CMK (cell line): Measurements from ENCODE around the gene NLGN3.
"Not testable (repeated sequence)": the region's sequence is repeated elsewhere in the genome, so short reads cannot be mapped to it uniquely, and the experiment has no call there.

ENCODE experiments used
- DNase-seq: peaks from one replicate; pipeline ENCODE4 v3.0.0-alpha.2; 2010; ENCODE audit warnings: low read depth

Gene NLGN3

DNA sequence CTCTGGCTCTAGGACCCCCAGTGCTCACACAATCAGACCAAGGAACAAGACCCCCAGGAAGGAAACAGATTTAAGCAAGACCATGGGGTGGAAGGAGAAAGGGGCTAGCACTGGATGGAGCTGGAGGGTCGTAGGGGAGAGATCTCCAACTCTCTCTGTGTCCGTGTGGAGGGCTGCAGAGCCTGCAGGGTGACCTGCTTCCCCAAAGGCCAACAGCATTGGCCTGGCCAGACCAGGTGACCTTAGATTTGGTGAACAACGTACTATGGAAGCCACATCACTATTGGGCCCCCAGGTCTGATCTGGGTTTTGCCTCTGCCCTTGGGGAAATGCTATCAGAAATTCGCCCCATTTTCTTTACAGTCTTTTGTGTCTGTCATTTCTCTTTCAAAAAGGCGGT is 26.0 kb downstream of the NLGN3 start:
- no peak for DNase-seq

GRCh38 chrX:71171110-71171801 is 26.6 kb downstream of the NLGN3 start:
- no peak for DNase-seq

DNA sequence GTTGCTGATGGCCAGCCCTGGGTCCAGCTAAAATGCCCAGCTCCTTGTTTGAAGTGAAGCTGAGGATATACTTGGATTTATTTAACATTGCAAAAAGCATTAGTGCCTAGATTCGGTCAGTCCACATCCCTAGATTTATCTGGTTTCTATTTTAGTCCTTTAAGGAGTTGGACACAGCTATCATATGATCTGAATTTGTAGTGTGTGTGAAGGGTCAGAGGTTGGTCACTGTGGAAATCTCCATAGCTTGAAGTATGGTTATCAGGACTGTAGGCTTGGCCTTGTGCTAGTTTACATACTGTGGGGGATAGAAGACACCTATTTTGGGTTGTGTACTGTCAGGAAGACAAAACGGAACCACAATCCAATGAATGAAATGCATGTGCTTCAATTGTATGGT is 28.8 kb downstream of the NLGN3 start:
- DNase-seq, result no peak

DNA sequence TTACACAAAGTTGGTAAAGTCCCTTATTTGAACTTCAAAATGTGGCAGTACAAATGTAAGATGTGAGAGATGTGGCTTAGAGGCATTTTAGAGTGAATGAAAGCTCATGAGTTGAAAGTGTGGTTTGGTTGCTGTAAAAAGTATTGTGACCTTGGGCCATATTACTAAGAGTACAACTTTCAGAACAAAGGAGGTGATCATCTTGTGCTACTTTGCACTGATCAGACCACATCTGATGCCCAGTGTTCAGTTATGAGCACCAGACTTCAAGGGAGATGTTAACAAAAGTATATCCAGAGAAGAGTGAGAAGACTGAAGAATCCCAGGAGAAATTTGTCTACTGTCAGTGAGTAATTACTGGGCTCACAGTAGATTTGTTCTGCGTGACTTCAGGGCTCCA is 30.2 kb downstream of the NLGN3 start:
- DNase-seq, result no peak

DNA sequence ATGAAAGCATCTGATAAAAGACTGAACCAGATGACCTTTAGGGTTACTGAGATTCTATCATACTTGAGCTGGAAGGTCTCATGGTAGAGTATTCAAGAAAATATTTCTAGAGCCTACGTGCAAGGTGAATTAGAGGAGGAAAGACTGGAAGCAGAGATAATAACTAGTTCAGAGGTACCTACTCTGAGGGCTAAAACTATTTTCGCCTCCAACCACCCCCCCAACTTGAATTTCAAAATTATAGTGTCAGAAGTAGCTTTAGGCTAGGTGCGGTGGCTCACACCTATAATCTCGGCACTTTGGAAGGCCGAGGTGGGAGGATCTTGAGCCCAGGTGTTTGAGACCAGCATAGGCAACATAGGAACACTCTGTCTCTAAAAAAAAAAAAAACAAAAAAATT is 30.9 kb downstream of the NLGN3 start:
- no peak for DNase-seq

DNA sequence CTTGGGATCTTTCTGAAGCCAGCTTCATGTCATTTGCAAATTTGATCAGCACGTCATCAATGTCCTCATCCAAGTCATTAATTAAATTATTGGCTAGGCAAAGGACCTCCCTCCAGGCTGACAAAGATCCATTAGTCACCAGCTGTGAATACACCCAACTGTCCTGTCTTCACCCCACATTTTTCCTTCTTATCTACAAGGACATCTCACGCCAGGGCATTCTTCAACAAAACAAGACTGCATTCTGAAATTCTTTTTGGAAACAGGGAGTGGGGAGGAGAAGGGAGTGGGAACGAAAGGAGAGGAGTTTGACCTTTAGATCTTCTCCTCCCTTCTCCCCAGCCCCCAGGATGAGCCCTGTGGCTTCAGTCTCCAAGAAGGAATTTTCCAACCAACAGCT is 32.7 kb downstream of the NLGN3 start:
- DNase-seq, result no peak

DNA sequence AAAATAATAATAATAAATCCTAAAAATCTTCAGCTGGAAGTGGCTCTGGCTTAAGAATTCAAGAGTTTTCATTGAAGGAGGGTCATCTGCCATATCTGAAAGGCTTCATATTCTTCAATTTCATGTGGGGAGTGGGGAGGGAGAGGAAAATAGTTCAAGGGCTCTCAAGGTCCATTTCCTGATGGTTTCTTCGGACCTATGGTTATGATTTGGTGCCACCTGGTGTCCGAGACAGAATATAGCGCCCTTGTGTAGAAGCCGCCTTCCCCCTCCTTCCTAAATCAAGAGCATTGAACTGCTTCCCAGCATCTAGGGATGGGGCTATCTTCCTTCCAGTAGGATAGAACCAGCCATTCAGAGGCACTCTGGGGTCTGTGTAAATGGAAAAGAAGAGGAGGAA is 34.3 kb downstream of the NLGN3 start:
- no peak for DNase-seq

DNA sequence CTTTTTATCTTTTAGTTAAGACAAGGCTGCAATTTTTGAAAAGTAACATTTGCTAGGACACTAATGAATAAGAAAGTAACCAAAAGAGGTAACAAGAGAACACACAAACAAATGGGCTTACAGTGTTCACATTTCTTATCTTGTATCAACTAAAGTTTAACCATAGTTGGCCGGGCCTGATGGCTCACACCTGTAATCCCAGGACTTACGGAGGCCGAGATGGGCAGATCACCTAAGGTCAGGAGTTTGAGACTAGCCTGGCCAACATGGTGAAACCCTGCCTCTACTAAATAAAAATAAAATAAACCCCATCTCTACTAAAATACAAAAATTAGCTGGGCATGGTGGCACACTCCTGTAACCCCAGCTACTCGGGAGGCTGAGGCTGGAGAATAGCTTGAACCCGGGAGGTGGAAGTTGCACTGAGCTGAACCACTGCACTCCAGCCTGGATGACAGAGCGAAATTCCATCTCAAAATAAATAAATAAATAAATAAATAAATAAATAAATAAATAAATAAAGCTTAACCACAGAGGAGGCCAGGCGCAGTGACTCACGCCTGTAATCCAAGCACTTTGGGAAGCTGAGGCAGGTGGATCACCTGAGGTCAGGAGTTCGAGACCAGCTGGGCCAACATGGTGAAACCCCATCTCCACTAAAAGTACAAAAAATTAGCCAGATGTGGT is 36.1 kb downstream of the NLGN3 start:
- DNase-seq, result not testable (repeated sequence)

DNA sequence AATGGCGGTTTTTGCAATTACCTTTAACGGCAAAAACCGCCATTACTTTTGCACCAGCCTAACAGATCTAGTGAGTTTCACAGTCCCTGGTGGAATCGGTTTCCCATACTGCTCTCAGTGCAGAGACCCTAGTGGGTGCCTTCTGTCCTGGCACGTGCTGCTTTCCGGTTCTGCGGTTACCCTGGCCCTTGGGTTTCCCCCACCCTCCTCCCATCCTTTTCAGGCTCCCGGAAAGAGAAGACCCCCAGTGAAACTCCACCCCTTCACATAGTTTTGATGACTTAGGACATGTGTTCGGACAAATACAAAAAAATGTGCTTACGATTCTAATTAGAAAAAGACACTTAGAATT is 36.9 kb downstream of the NLGN3 start:
- no peak for DNase-seq

DNA sequence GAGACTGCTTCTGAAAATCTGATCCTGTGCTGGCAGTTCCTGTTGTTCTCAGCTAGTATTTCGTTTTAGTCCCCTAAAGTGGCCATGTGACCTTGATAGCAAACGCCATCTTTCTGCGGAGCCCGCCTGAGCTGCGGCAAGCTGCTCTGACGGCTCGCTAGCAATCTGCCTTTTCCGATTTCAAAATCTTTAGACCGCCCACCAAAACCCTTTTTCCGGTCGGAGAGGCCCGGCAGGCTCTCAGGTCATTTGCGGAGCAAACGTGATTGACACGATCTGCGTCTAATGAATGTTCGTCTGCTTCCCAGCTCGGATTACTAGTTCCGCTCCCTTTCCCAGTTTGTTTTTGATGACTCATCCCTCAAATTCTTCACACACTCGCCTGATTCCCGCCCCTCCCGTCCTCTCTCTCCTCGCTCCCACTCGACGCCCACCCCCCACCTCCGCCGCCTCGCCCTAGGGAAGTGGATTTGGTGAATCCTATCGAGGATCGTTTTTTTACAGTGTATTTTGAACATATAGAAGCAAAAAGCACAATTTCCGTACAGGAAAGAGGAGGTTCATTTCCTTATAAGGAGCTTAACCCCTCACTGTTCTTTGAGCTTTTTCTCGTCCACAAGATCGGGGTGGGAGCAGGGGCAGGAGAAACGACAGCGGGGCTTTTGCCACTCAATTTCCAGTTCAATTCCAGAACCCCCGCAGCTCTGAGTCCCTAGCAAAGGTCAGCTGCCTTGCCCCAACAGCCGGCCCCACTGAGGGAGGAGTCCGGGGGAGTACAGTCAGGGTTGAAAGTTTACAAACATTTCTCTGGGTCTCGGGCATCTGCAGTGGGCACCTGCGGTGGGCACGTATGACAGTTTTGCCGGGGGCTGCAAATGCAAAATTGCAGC is 37.5 kb downstream of the NLGN3 start:
- peak; percentile 69 for DNase-seq

DNA sequence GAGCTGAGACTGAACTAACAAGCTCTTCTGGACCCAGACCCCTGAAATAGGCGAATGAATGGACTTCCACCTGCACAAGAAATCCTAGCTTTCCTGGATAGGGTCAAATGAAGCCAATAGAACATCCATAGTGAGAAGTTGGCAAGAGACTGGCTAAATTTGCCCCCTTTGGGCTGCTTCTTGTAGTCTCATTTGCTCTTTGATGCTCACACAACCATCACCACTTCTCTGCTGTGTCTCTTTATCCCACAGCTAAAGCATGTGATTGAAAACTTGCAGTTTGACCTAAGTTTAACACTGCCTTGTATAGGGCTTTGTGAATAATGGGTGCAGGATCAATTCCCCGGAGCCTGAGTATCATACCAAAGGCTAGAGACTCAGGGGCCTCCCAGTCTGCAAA is 38.2 kb downstream of the NLGN3 start:
- DNase-seq, result no peak

DNA sequence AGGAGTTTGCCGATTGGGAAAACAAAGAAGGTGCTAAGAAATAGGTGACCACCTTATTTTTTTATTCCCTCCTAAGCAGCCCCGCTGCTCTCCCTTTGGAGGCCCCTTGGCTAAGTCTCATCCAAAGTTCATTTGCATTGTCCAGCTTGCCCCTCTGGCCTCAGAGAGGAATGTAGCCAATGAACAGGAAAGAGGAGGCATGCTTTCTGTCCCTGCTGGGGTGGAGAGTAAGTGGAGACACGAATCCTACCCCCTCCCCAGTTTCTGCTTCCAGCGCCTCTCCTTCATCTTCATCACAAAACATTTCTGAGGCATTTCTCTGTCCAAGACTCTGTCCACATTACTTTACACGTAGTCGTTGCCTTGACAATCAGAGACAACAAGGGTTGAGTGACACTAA is 38.7 kb downstream of the NLGN3 start:
- DNase-seq, result no peak

GRCh38 chrX:71184092-71184491 is 39.5 kb downstream of the NLGN3 start:
- DNase-seq, result no peak

DNA sequence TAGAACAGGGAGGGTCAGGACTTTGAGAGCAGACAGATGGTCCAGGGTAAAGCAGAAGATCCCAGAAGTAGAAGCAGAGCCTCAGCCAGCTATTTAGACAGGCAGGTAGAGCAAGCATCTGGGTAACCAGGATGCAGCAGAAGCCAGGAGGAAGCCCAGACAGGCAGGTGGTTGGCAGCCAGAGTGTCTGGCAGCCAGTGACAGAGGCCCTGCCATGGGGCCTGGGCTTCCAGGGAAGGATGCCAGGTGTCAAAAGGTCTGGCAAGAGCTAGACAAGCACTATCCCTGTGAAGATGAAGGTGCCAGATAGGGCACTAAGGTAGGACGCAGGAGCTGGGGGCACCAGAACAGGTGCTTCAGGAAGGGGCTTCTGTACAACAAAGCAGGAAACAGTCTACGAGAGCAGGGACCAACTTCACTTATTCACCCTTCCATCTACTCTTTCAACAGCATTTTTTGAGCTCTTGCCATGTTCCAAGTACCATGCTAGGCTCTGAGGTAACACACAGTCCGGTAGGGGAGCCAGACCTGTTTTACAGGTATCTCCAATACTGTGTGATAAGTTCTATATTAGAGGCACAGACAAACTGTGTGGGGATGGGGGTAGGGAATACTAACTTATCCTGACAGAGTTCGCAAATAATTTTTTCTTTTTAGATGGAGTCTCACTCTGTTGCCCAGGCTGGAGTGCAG is 40.3 kb downstream of the NLGN3 start:
- DNase-seq, result no peak

DNA sequence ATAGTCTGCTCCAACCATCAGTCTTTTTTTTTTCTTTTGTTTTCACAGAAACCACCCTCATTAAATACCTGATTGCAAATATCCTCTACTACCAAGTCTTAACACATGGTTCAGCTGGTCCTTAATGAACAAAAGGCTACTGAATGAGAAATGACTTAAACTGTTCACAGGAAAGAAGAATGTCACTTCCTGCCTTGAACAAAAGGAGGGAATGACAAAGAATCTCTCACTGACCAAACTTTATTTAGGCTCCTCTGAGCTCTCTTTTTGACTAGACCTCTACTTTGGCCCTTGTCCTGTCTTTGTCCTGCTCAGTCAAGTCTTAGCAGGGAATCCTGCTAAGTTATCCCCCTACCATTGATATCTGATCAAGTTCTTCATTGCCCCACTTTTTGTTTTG is 46.6 kb downstream of the NLGN3 start:
- no peak for DNase-seq

DNA sequence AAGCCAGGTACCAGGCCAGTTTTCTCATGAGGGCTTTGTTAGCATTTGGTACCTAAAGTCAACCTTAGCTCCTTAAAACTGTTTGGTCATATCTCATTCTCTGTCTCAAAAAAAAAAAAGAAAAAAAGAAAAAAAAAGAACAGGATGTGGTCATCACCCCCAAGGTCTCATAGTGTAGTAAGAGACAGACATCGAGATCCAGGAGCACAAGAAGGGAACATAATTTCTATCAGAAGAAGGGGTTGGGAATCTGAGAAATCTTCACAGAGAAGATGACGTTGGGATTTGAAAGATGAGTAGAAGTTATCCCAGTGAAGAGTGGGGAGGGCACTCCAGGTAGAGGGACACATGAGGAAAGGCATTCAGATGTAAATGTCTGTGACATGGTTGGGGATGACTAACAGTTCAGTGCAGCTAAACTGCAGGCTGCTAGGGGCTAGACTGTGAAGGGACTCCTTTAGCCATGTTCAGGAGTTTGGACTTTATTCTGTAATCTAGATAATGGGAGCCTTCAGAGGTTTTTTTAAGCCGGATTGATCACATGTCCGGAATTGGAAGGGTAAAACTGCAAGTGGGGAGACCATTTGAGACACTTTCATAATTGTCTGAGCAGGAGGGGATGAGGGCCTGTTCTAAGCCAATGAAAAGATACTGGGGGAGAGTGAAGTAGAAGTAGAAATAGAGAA is 51.5 kb downstream of the NLGN3 start:
- no peak for DNase-seq

DNA sequence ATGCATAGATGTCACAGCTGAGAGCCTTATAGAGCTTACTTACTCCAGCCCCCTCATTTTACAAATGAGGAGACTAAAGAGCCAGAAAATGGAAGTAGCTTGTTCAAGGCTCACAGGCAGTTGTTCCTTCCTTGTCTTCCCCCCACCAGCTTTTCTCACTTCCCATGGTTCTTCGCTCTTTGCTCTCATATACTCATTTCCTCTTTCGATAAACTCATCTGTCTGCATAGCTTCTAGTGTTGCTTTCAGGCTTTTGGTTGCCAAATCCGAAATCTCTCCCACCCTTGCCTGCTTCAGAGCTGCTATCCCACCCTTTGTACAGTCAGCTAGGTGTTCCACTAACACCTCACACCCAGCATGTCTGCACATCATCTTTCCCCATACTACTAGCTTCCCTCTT is 53.4 kb downstream of the NLGN3 start:
- no peak for DNase-seq

- no peak for DNase-seq
These were observed 54.8 kb downstream of the NLGN3 start for GRCh38 chrX:71199252-71200008.

DNA sequence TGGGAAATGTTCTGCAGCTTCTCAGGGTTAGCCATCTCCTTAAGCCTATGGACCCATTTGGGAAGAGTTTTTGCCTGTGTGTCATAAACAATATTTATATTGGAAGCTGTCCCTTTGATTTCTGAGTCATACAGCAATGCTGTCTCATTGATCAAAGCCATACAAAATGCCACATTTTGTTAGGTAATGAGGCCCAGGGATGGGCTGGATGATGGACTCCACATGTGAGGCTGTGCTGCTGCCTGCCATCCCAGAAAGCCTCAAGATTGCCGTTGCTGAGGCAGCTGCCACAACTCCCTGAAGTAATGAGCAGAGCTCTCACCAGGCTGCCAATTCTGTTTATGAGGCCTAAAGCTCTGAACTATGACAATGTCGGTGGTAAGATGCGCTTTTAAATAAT is 66.2 kb downstream of the NLGN3 start:
- no peak for DNase-seq

DNA sequence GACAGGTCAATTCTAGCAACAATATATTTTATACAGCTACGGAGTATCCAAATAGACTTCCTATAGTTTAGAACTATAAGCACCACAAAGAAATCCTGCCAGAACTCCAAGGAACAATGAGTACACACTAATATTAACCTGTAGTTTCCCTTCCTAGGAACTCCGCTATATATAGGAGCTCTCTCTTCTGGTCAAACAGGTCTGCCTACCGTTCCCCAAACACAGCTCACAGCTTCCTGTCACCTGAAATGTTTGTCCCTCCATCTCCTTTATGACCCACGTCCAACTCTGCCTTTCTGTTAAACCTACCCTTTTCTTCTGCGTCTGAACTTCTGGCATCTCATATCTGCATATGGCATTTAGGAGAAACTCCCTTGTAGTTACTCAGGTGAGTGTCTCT is 67.9 kb downstream of the NLGN3 start:
- no peak for DNase-seq

DNA sequence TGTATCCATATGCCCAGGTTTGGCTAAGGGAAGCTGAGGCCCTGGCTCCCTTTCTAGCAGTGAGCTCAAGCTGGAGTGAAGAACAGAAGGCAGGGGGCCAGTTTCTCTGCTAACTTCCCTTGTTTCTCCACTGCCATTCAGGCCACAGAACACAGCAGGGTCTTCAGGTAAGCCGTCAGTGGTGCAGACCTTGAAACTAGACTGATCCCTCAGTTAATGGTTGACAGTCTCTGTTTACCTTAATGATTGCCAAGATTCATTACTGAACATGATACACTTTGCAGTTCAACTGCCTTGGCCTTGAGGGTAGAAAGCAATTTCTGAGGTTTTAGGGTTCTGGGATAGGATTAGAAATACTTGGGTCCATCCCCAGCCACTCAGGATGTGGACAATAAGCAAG is 69.5 kb downstream of the NLGN3 start:
- DNase-seq, result no peak
